ENCODE data around the gene ADRA2C.

Gene ADRA2C

GRCh38 chr4:3797831-3798790 lies 31.9 kb downstream of the ADRA2C start:
- no peak for TF ChIP-seq CTCF (IDR thresholded peaks at IDR 0.05; ENCODE audit: low read depth, low read length, missing control alignments)
- DNase-seq (ENCODE audit: low read depth): no peak
- no peak overlapping the region for H3K4me3 ChIP-seq (ENCODE audit: low read depth, low read length)

- no peak for DNase-seq (ENCODE audit: low read depth)
- no peak for TF ChIP-seq CTCF (IDR thresholded peaks at IDR 0.05; ENCODE audit: low read depth, low read length, missing control alignments)
Observed at GRCh38 chr4:3799496-3799895, 33.3 kb downstream of the ADRA2C start.

GRCh38 chr4:3800351-3800750 lies 34.2 kb downstream of the ADRA2C start:
- no peak overlapping the region for H3K4me3 ChIP-seq (ENCODE audit: low read depth, low read length)
- DNase-seq (ENCODE audit: low read depth): no peak
- TF ChIP-seq CTCF (IDR thresholded peaks at IDR 0.05; ENCODE audit: low read depth, low read length, missing control alignments): no peak

More at GRCh38 chr4:3799496-3799895, 33.3 kb downstream of the ADRA2C start:
- H3K4me3 ChIP-seq (ENCODE audit: low read depth, low read length): no peak overlapping the region

- H3K4me3 ChIP-seq (ENCODE audit: low read depth, low read length): no peak overlapping the region
- DNase-seq (ENCODE audit: low read depth): no peak
- no peak for TF ChIP-seq CTCF (IDR thresholded peaks at IDR 0.05; ENCODE audit: low read depth, low read length, missing control alignments)
Observed at GRCh38 chr4:3801521-3801920, 35.3 kb downstream of the ADRA2C start.

GRCh38 chr4:3801931-3802550 lies 35.9 kb downstream of the ADRA2C start:
- TF ChIP-seq CTCF (IDR thresholded peaks at IDR 0.05; ENCODE audit: low read depth, low read length, missing control alignments): no peak

GRCh38 chr4:3802571-3803474 lies 36.6 kb downstream of the ADRA2C start:
- DNase-seq (ENCODE audit: low read depth): no peak
- no peak for TF ChIP-seq CTCF (IDR thresholded peaks at IDR 0.05; ENCODE audit: low read depth, low read length, missing control alignments)
- no peak overlapping the region for H3K4me3 ChIP-seq (ENCODE audit: low read depth, low read length)

More at GRCh38 chr4:3801931-3802550, 35.9 kb downstream of the ADRA2C start:
- no peak for DNase-seq (ENCODE audit: low read depth)
- H3K4me3 ChIP-seq (ENCODE audit: low read depth, low read length): no peak overlapping the region

Data from GM12864 (cell line).